ENCODE results near the gene PFDN5.

Gene PFDN5

GRCh38 chr12:53279283-53279869 is 16.0 kb upstream of the PFDN5 start:
- Mint-ChIP-seq H3K27me3 (ENCODE audit: low read depth) (no peaks in the 10 kb centered on the region), H3K4me1 (no peaks in the 10 kb centered on the region), H3K36me3 (ENCODE audit: low read depth) (peaks cover 44% of the 10 kb centered on the region), H3K27ac (no peak overlapping the region), H3K9me3 (no peaks in the 10 kb centered on the region), H3K4me3 (no peak overlapping the region)
- no peak for TF ChIP-seq CTCF (IDR thresholded peaks at IDR 0.05; ENCODE audit: unreplicated experiment in 3 of 3)

- H3K4me1 Mint-ChIP-seq = no peaks in the 10 kb centered on the region
- H3K27me3 Mint-ChIP-seq (ENCODE audit: low read depth) = no peaks in the 10 kb centered on the region
- H3K27ac Mint-ChIP-seq = no peak overlapping the region
- H3K4me3 Mint-ChIP-seq = no peak overlapping the region
- H3K9me3 Mint-ChIP-seq = no peaks in the 10 kb centered on the region
- no peak for TF ChIP-seq CTCF (IDR thresholded peaks at IDR 0.05; ENCODE audit: unreplicated experiment in 3 of 3)
- peaks cover 38% of the 10 kb centered on the region for H3K36me3 Mint-ChIP-seq (ENCODE audit: low read depth)
Measured at GRCh38 chr12:53279888-53280498, 15.3 kb upstream of the PFDN5 start.

- Mint-ChIP-seq H3K27me3 (ENCODE audit: low read depth) (no peaks in the 10 kb centered on the region), H3K9me3 (no peaks in the 10 kb centered on the region), H3K4me1 (no peaks in the 10 kb centered on the region), H3K36me3 (ENCODE audit: low read depth) (peaks cover 35% of the 10 kb centered on the region), H3K27ac (no peak overlapping the region), H3K4me3 (no peak overlapping the region)
- TF ChIP-seq CTCF (IDR thresholded peaks at IDR 0.05; ENCODE audit: unreplicated experiment in 3 of 3) = no peak
Measured at GRCh38 chr12:53286448-53286847, 8.9 kb upstream of the PFDN5 start.

- Mint-ChIP-seq H3K4me1 (no peaks in the 10 kb centered on the region), H3K27me3 (ENCODE audit: low read depth) (no peaks in the 10 kb centered on the region), H3K4me3 (no peak overlapping the region), H3K27ac (peak overlapping the region in 2 of 3 experiments; percentile 1 to 21), H3K9me3 (no peaks in the 10 kb centered on the region), H3K36me3 (ENCODE audit: low read depth) (peaks cover 31% of the 10 kb centered on the region)
- TF ChIP-seq CTCF (IDR thresholded peaks at IDR 0.05; ENCODE audit: unreplicated experiment in 3 of 3) = peak; percentile 59 to 68 (median 66)
Measured at GRCh38 chr12:53287741-53288216, 7.6 kb upstream of the PFDN5 start.

GRCh38 chr12:53288322-53288721 is 7.0 kb upstream of the PFDN5 start:
- Mint-ChIP-seq H3K27ac (no peak overlapping the region), H3K36me3 (ENCODE audit: low read depth) (peaks cover 35% of the 10 kb centered on the region), H3K4me3 (no peak overlapping the region)

More at GRCh38 chr12:53288322-53288721, 7.0 kb upstream of the PFDN5 start:
- Mint-ChIP-seq H3K4me1 (peaks cover 3% of the 10 kb centered on the region), H3K9me3 (no peaks in the 10 kb centered on the region), H3K27me3 (ENCODE audit: low read depth) (no peaks in the 10 kb centered on the region)
- no peak for TF ChIP-seq CTCF (IDR thresholded peaks at IDR 0.05; ENCODE audit: unreplicated experiment in 3 of 3)

Data from nephron (organoid).